Erythroblast (primary cell): Measurements from ENCODE around the gene LAMB2.

Source experiments
- DNase-seq, 2 experiments: peaks; one replicate each; lab custom pipeline; 2025; lab: John Stamatoyannopoulos, UW
- GATA1 ChIP-seq: IDR thresholded peaks from 2 replicates; pipeline ENCODE4 v1.6.1; 2011; ENCODE audit warnings: low read depth, mild to moderate bottlenecking, control low read depth, low read length, moderate library complexity
- POLR2A ChIP-seq: IDR thresholded peaks from 2 replicates; pipeline ENCODE4 v1.6.1; 2011; ENCODE audit warnings: mild to moderate bottlenecking, low read length

The LAMB2 gene

DNA sequence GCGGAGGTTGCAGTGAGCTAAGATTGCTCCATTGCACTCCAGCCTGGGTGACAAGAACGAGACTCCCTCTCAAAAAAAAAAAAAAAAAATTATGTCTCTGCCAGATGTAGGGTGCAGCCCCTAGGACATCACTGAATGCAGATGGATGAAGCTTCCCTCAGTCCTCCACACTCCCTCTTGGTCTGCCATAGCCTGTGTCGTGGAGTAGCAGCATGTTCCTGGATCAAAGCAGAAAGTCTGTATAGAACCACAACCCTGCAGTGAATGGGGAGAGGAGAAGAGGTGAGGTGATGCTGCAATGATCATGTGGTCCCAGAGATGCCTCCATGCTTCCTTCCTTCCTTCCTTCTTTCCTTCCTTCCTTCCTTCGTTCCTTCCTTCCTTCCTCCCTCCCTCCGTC is 15.3 kb upstream of the LAMB2 start:
- no peak for DNase-seq
- TF ChIP-seq POLR2A, result no peak
- no peak for TF ChIP-seq GATA1

DNA sequence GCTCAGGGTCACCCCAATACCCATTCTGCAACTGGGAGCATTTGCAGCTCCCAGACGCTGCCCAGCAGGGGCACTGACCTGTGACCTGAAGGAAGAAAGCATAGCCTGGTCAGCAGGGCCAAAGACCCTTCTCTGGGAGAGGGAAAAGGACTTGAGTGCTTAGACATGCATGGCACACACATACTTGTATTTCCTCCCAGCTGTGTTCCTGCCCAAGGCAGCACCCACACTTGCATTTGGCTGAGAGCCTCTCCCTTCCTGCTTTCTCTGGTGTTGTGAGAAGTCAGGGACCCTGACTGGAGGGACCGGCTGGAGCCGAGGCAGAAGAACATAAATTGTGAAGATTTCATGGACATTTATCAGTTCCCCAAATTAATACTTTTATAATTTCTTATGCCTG is 7.2 kb upstream of the LAMB2 start:
- DNase-seq, result no peak
- TF ChIP-seq GATA1 (no peak), POLR2A (no peak)

- DNase-seq, result no peak
- no peak for TF ChIP-seq GATA1
- no peak for TF ChIP-seq POLR2A
These were observed 2.6 kb upstream of the LAMB2 start for GRCh38 chr3:49135499-49135898.

DNA sequence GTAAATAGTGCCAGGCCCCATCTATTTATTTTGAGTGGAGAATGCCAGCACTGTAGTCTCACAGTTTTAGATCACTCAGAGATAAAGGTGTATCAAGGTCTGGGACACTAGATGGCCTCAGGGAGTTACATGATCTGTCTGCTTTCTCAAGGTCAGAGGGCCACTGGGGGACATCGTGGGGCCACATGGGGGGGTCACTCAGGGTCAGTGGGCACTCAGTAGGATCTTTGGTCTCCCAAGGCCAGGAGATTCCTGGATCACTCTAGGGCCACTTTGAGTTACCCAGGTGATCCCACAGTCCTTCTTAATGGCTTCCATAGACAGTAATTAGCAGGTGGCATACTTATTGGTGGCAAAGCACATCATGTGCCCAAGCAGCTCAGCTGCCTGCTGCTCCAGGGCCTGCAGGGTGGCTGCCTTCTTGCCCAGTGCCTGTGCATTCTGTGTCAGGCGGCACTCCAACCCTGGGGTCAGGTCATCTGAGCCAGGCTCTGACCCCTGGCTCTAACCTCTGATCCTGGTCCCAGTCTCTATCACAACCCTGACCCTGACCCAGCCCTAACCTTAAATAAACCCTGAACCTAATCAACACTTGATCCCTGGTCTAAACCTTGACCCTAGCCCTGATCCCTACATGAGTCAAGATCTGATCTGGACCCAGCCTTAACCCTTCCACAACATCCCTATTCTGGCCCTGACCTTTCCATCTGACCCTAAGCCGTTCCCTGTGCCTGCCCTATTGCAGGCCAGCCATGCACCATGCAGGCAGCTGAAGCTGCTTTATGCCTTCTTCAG is 1.8 kb upstream of the LAMB2 start:
- peak; percentile 20 to 36 for DNase-seq
- TF ChIP-seq POLR2A, result no peak
- TF ChIP-seq GATA1, result no peak

- DNase-seq, result peak; percentile 44 to 46
- no peak for TF ChIP-seq GATA1
- no peak for TF ChIP-seq POLR2A
These were observed 539 bp upstream of the LAMB2 start for GRCh38 chr3:49133226-49133951.

GRCh38 chr3:49132073-49132436 is 795 bp downstream of the LAMB2 start:
- DNase-seq, result no peak
- TF ChIP-seq POLR2A (no peak), GATA1 (no peak)

DNA sequence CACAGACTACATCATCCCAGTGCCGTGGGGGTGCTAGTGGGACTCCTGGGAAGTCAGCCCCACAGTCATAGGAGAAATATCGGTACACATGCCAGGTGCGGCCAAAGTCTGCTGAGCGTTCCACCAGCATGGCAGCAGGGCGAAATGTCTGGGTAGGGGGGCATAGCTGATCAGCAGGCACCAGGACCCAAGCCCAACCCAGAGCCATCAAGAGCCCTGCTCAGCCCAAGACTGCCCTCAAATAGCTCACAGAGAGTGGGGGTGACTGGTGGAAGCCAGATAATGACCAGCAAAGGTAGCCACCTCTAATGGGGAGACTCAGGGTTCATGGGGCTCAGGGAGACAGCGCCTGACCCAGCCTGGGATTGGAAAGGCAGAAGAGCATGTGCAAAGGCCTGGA is 1.3 kb downstream of the LAMB2 start:
- no peak for TF ChIP-seq GATA1
- no peak for TF ChIP-seq POLR2A

DNA sequence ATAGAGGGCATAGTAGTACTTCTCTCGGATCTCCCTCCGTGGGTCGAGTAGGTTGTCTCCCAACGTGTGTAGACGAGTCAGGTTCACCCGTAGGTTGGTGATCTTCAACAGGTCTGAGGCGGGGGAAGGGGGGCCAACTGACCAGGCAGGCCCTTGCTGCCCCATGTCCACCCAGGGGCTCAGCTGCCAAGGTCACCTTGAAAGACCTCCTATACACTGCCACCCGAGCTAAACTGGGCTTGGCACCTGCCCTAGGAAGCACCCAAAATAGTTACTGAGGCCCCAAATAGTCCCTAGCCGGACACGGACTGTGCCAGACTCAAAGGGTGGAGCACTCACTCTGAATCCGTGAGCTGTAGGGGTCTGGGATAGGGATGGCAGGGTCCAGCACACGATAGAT is 1.8 kb downstream of the LAMB2 start:
- TF ChIP-seq POLR2A (no peak), GATA1 (no peak)
- DNase-seq, result no peak

More for the DNA sequence above, 1.3 kb downstream of the LAMB2 start:
- no peak for DNase-seq

GRCh38 chr3:49124991-49125670 is 7.7 kb downstream of the LAMB2 start:
- TF ChIP-seq GATA1 (no peak), POLR2A (no peak)
- no peak for DNase-seq

DNA sequence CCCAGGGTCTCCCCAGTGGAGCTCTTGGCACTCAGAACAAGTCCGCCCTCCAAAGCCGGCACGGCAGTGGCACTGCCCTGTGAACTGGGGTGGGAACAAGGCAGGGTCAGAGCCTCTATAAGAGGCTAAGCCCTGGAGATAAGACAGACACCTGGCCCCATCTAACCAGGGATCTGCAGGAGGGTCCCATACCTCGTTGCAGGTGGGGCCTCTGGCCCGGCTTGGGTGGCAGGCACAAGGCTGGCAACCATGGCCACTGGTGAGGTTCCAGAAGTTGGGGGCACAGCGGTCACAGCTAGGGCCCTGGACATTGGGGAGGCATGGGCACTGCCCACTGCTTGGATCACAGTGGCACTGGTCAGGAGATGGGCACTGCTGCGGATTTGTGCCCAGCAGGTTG is 8.6 kb downstream of the LAMB2 start:
- DNase-seq, result no peak
- TF ChIP-seq POLR2A, result no peak
- no peak for TF ChIP-seq GATA1

DNA sequence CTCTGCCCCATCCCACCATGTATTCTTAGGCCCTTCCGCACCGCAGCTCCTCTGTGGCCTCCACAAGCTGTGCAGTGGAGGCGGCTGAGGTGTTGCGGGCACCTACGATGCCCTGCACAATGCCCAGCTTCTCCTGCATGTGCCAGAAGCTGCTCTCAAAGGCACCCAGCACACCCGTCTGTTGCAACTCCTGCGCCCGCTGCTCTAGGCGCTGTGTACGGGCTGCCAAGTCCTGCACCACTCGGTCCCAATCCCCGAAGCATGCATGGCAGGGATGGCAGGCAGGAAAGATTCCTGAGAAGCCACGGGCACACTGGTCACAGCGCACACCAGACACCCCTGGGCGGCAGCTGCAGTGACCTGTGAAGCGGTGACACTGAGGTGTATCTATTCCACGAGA is 9.2 kb downstream of the LAMB2 start:
- no peak for DNase-seq
- no peak for TF ChIP-seq POLR2A
- TF ChIP-seq GATA1, result no peak

DNA sequence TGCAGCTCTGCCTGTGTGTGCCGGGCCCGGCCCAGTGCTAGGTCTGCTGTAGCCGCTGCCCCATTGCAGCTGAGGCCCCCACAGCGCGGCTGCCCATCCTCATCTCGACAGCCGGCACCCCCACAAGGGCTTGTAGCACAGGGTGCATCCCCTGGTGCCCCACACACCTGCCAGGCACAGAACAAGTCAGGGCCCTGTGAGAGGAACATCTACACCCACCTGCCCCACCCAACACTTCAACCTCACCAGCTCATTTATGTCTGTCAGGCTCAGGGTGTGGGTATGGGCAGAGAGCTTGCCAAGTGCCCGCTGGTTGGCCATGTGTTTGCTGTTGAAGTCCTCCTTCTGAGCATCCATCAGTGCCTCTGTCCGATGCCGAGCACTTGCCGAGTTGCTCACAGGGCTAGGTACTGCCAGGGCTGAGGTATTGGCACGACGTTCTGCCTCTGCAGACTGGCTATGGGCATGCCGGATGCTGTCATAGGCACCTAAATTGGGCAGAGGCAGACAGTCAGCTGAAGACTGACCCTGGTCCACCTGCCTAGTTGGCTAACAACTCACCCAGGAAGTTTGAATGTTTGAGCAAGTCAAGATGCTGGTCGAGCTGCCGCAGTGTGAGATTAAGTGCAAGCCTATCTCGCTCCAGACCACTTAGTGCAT is 9.8 kb downstream of the LAMB2 start:
- no peak for DNase-seq
- no peak for TF ChIP-seq GATA1
- TF ChIP-seq POLR2A, result no peak

DNA sequence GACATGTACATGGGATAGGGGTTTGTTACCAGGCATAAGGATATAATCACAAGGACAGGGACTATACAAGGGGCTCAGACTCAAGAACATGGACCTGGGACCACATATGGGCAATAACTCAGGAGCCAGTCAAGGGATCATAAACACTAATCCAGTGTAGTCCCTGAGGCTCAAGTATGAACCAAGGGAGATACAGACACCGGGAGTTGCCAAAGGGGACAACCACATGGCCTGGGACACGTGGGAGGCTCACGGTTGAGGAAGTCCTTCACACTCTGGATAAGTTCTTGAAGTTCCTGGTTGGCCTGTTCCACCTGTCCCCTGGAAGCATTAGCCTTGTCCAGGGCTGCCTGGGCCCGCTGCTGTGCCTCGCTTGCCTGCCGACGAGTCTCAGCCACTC is 10.4 kb downstream of the LAMB2 start:
- no peak for TF ChIP-seq GATA1
- no peak for TF ChIP-seq POLR2A
- DNase-seq, result no peak
